Neural crest cell (in vitro differentiated cells): Measurements from ENCODE around the gene TRIM5. TPM values are rescaled to one million over a fixed set of nuclear protein-coding genes. Genes with fewer than 3 reads are reported as not detected.
"Not testable (repeated sequence)": the region's sequence is repeated elsewhere in the genome, so short reads cannot be mapped to it uniquely, and the experiment has no call there.

Experiments used
- DNase-seq: peaks from one replicate; pipeline ENCODE4 v3.0.0; 2021; ENCODE audit warnings: low read depth, mixed read lengths, low spot score
- H3K27ac Mint-ChIP-seq: one replicate; pipeline ENCODE4 v1.8.0; 2021; ENCODE audit warnings: mild to moderate bottlenecking, mixed read lengths; ENCODE audit not compliant: unreplicated experiment
- H3K27me3 Mint-ChIP-seq: 2 replicates; pipeline ENCODE4 v1.8.0; 2021; ENCODE audit warnings: low read depth, mild to moderate bottlenecking, mixed read lengths
- H3K36me3 Mint-ChIP-seq: 2 replicates; pipeline ENCODE4 v1.8.0; 2021; ENCODE audit warnings: low read depth, mild to moderate bottlenecking, mixed read lengths
- H3K4me1 Mint-ChIP-seq: 2 replicates; pipeline ENCODE4 v1.8.0; 2021; ENCODE audit warnings: mixed read lengths
- H3K4me3 Mint-ChIP-seq: one replicate; pipeline ENCODE4 v1.8.0; 2021; ENCODE audit warnings: mild to moderate bottlenecking, mixed read lengths
- H3K9me3 Mint-ChIP-seq: 2 replicates; pipeline ENCODE4 v1.8.0; 2021; ENCODE audit warnings: mixed read lengths
- CTCF ChIP-seq: fragments of 200-600 bp; sonication (generic); conservative IDR thresholded peaks from 2 replicates; pipeline ENCODE4 v1.5.0; 2021; ENCODE audit warnings: antibody characterized with exemption, mild to moderate bottlenecking
- total RNA-seq: library from RNA; stranded (reverse); gene quantifications from 2 replicates; pipeline ENCODE4 v1.2.1, GENCODE V29; 2021

TRIM5 gene
- total RNA-seq, 1 donor from 2014 or later, result 34.0 TPM

GRCh38 chr11:5658318-5658717 lies 26.6 kb downstream of the TRIM5 start:
- Mint-ChIP-seq H3K27me3 (no peaks in the 10 kb centered on the region), H3K36me3 (peaks cover 18% of the 10 kb centered on the region), H3K4me3 (no peak overlapping the region), H3K4me1 (no peaks in the 10 kb centered on the region), H3K27ac (no peak overlapping the region), H3K9me3 (peaks cover 9% of the 10 kb centered on the region)
- TF ChIP-seq CTCF, result no peak
- no peak for DNase-seq

- DNase-seq, H3K27ac Mint-ChIP-seq, H3K4me1 Mint-ChIP-seq, H3K4me3 Mint-ChIP-seq, H3K27me3 Mint-ChIP-seq: not testable (repeated sequence)
- H3K36me3 Mint-ChIP-seq, result peaks cover 22% of the 10 kb centered on the region
- peaks cover 11% of the 10 kb centered on the region for H3K9me3 Mint-ChIP-seq
Measured at GRCh38 chr11:5656956-5657355, 27.9 kb downstream of the TRIM5 start.

- H3K4me1 Mint-ChIP-seq, result no peaks in the 10 kb centered on the region
- peaks cover 17% of the 10 kb centered on the region for H3K9me3 Mint-ChIP-seq
- H3K36me3 Mint-ChIP-seq, result peaks cover 22% of the 10 kb centered on the region
- no peaks in the 10 kb centered on the region for H3K27me3 Mint-ChIP-seq
- no peak overlapping the region for H3K4me3 Mint-ChIP-seq
- no peak overlapping the region for H3K27ac Mint-ChIP-seq
- DNase-seq, result no peak
- no peak for TF ChIP-seq CTCF
Measured at GRCh38 chr11:5655474-5655873, 29.4 kb downstream of the TRIM5 start.

GRCh38 chr11:5646139-5646538 lies 38.7 kb downstream of the TRIM5 start:
- TF ChIP-seq CTCF, result no peak
- H3K27me3 Mint-ChIP-seq, result no peaks in the 10 kb centered on the region
- H3K4me1 Mint-ChIP-seq, result no peaks in the 10 kb centered on the region
- H3K4me3 Mint-ChIP-seq, result no peak overlapping the region
- H3K9me3 Mint-ChIP-seq, result peaks cover 5% of the 10 kb centered on the region
- H3K27ac Mint-ChIP-seq, result no peak overlapping the region
- DNase-seq, result no peak
- peaks cover 6% of the 10 kb centered on the region for H3K36me3 Mint-ChIP-seq

- no peak overlapping the region for H3K27ac Mint-ChIP-seq
- H3K27me3 Mint-ChIP-seq, result no peaks in the 10 kb centered on the region
- TF ChIP-seq CTCF, result no peak
- peaks cover 6% of the 10 kb centered on the region for H3K36me3 Mint-ChIP-seq
- DNase-seq, result no peak
- H3K9me3 Mint-ChIP-seq, result peaks cover 3% of the 10 kb centered on the region
- H3K4me3 Mint-ChIP-seq, result no peak overlapping the region
- no peaks in the 10 kb centered on the region for H3K4me1 Mint-ChIP-seq
Measured at GRCh38 chr11:5643585-5643984, 41.3 kb downstream of the TRIM5 start.

- Mint-ChIP-seq H3K36me3 (peaks cover 6% of the 10 kb centered on the region), H3K4me1 (no peaks in the 10 kb centered on the region), H3K27ac (no peak overlapping the region), H3K27me3 (no peaks in the 10 kb centered on the region), H3K4me3 (no peak overlapping the region), H3K9me3 (peaks cover 3% of the 10 kb centered on the region)
- DNase-seq, result no peak
- no peak for TF ChIP-seq CTCF
Measured at GRCh38 chr11:5639953-5640352, 44.9 kb downstream of the TRIM5 start.
